GM18868 (cell line): ENCODE measurements around the gene RNF220.
"Not testable (repeated sequence)": the region's sequence is repeated elsewhere in the genome, so short reads cannot be mapped to it uniquely, and the experiment has no call there.

Experiments
- ATAC-seq: cut with Tn5 transposase; IDR thresholded peaks from one replicate; pipeline ENCODE4 v1.9.1; 2021; ENCODE audit warnings: mild to moderate bottlenecking, moderate library complexity; ENCODE audit not compliant: unreplicated experiment

Gene RNF220

GRCh38 chr1:44648529-44649250, 243.6 kb downstream of the RNF220 start:
- no peak for ATAC-seq

GRCh38 chr1:44649788-44650158, 244.7 kb downstream of the RNF220 start:
- no peak for ATAC-seq

- no peak for ATAC-seq
Measured at GRCh38 chr1:44650159-44650831, 245.2 kb downstream of the RNF220 start.

GRCh38 chr1:44651069-44651468, 246.0 kb downstream of the RNF220 start:
- no peak for ATAC-seq

- peak; percentile 60 for ATAC-seq
Measured at GRCh38 chr1:44652445-44653106, 247.5 kb downstream of the RNF220 start.

GRCh38 chr1:44653107-44653964, 248.3 kb downstream of the RNF220 start:
- no peak for ATAC-seq

GRCh38 chr1:44654621-44655187, 249.6 kb downstream of the RNF220 start:
- ATAC-seq = no peak

GRCh38 chr1:44655609-44656008, 250.6 kb downstream of the RNF220 start:
- no peak for ATAC-seq

- ATAC-seq = no peak
Measured at GRCh38 chr1:44659566-44659965, 254.5 kb downstream of the RNF220 start.

- no peak for ATAC-seq
Measured at GRCh38 chr1:44660176-44660575, 255.1 kb downstream of the RNF220 start.

- ATAC-seq = no peak
Measured at GRCh38 chr1:44661781-44662682, 257.0 kb downstream of the RNF220 start.

GRCh38 chr1:44662683-44663030, 257.6 kb downstream of the RNF220 start:
- no peak for ATAC-seq

- no peak for ATAC-seq
Measured at GRCh38 chr1:44663417-44663816, 258.4 kb downstream of the RNF220 start.

GRCh38 chr1:44664730-44665370, 259.8 kb downstream of the RNF220 start:
- ATAC-seq = no peak

- ATAC-seq = not testable (repeated sequence)
Measured at GRCh38 chr1:44666719-44667118, 261.7 kb downstream of the RNF220 start.

GRCh38 chr1:44670751-44671640, 265.9 kb downstream of the RNF220 start:
- no peak for ATAC-seq

GRCh38 chr1:44672254-44672955, 267.4 kb downstream of the RNF220 start:
- ATAC-seq = no peak
